Mononuclear cell (primary cell): ENCODE results near the gene ESYT3. TPM values are rescaled to one million over a fixed set of nuclear protein-coding genes. Genes with fewer than 3 reads are reported as not detected.

ENCODE experiments used
- H3K27me3 ChIP-seq: 2 replicates; pipeline ENCODE4 v1.6.0; 2011; ENCODE audit warnings: low read length, control low read depth; ENCODE audit not compliant: insufficient read depth
- H3K4me1 ChIP-seq: 2 replicates; pipeline ENCODE4 v1.5.1; 2011; ENCODE audit warnings: mild to moderate bottlenecking, low read length, control low read depth; ENCODE audit not compliant: insufficient read depth
- H3K4me3 ChIP-seq: 2 replicates; pipeline ENCODE4 v1.5.1; 2011; ENCODE audit warnings: mild to moderate bottlenecking, low read length, moderate library complexity
- H3K9me3 ChIP-seq: 2 replicates; pipeline ENCODE4 v1.5.1; 2011; ENCODE audit warnings: low read depth, mild to moderate bottlenecking, control low read depth, low read length
- total RNA-seq: library from RNA; depleted of rRNA; stranded (reverse); fragments of >200 nt; gene quantifications from one replicate; pipeline ENCODE4 v1.2.3, GENCODE V29; 2012

Gene ESYT3
- total RNA-seq, 1 donor, result 0.21 TPM

- H3K4me1 ChIP-seq, result peaks cover 9% of the 10 kb centered on the region
- H3K4me3 ChIP-seq, result no peak overlapping the region
- H3K27me3 ChIP-seq, result peaks cover 19% of the 10 kb centered on the region
- no peaks in the 10 kb centered on the region for H3K9me3 ChIP-seq
Observed at GRCh38 chr3:138429665-138430064, 4.8 kb upstream of the ESYT3 start.

GRCh38 chr3:138432576-138433240 is 1.7 kb upstream of the ESYT3 start:
- H3K4me1 ChIP-seq, result peaks cover 20% of the 10 kb centered on the region
- H3K4me3 ChIP-seq, result no peak overlapping the region
- peaks cover 44% of the 10 kb centered on the region for H3K27me3 ChIP-seq
- no peaks in the 10 kb centered on the region for H3K9me3 ChIP-seq

- Histone ChIP-seq H3K27me3 (peaks cover 44% of the 10 kb centered on the region), H3K4me1 (peaks cover 20% of the 10 kb centered on the region), H3K4me3 (no peak overlapping the region), H3K9me3 (no peaks in the 10 kb centered on the region)
Observed at GRCh38 chr3:138433892-138434275, 532 bp upstream of the ESYT3 start.

- H3K4me3 ChIP-seq, result peak overlapping the region; percentile 10
- H3K9me3 ChIP-seq, result no peaks in the 10 kb centered on the region
- H3K27me3 ChIP-seq, result peaks cover 44% of the 10 kb centered on the region
- H3K4me1 ChIP-seq, result peaks cover 20% of the 10 kb centered on the region
Observed at GRCh38 chr3:138434875-138435772, 708 bp downstream of the ESYT3 start.

- H3K4me1 ChIP-seq, result peaks cover 20% of the 10 kb centered on the region
- peaks cover 44% of the 10 kb centered on the region for H3K27me3 ChIP-seq
- H3K4me3 ChIP-seq, result no peak overlapping the region
- no peaks in the 10 kb centered on the region for H3K9me3 ChIP-seq
Observed at GRCh38 chr3:138435840-138436239, 1.4 kb downstream of the ESYT3 start.

- H3K27me3 ChIP-seq, result peaks cover 44% of the 10 kb centered on the region
- H3K9me3 ChIP-seq, result no peaks in the 10 kb centered on the region
- peaks cover 20% of the 10 kb centered on the region for H3K4me1 ChIP-seq
- no peak overlapping the region for H3K4me3 ChIP-seq
Observed at GRCh38 chr3:138437281-138437680, 2.9 kb downstream of the ESYT3 start.

GRCh38 chr3:138438896-138439295 is 4.5 kb downstream of the ESYT3 start:
- Histone ChIP-seq H3K9me3 (no peaks in the 10 kb centered on the region), H3K27me3 (peaks cover 31% of the 10 kb centered on the region), H3K4me1 (peaks cover 18% of the 10 kb centered on the region), H3K4me3 (no peak overlapping the region)

GRCh38 chr3:138439646-138440045 is 5.2 kb downstream of the ESYT3 start:
- Histone ChIP-seq H3K4me1 (peaks cover 11% of the 10 kb centered on the region), H3K27me3 (peaks cover 25% of the 10 kb centered on the region), H3K9me3 (no peaks in the 10 kb centered on the region), H3K4me3 (no peak overlapping the region)

- Histone ChIP-seq H3K9me3 (no peaks in the 10 kb centered on the region), H3K27me3 (peaks cover 20% of the 10 kb centered on the region), H3K4me3 (no peak overlapping the region), H3K4me1 (peaks cover 6% of the 10 kb centered on the region)
Observed at GRCh38 chr3:138440121-138440521, 5.7 kb downstream of the ESYT3 start.

- H3K9me3 ChIP-seq, result no peaks in the 10 kb centered on the region
- no peak overlapping the region for H3K4me3 ChIP-seq
- peaks cover 1% of the 10 kb centered on the region for H3K4me1 ChIP-seq
- peaks cover 15% of the 10 kb centered on the region for H3K27me3 ChIP-seq
Observed at GRCh38 chr3:138440596-138440995, 6.2 kb downstream of the ESYT3 start.

GRCh38 chr3:138441256-138441655 is 6.8 kb downstream of the ESYT3 start:
- peaks cover 9% of the 10 kb centered on the region for H3K27me3 ChIP-seq
- no peak overlapping the region for H3K4me3 ChIP-seq
- no peaks in the 10 kb centered on the region for H3K9me3 ChIP-seq
- H3K4me1 ChIP-seq, result no peaks in the 10 kb centered on the region

GRCh38 chr3:138441742-138442141 is 7.3 kb downstream of the ESYT3 start:
- Histone ChIP-seq H3K27me3 (peaks cover 4% of the 10 kb centered on the region), H3K9me3 (no peaks in the 10 kb centered on the region), H3K4me3 (no peak overlapping the region), H3K4me1 (no peaks in the 10 kb centered on the region)

- no peaks in the 10 kb centered on the region for H3K9me3 ChIP-seq
- H3K4me3 ChIP-seq, result no peak overlapping the region
- no peaks in the 10 kb centered on the region for H3K27me3 ChIP-seq
- no peaks in the 10 kb centered on the region for H3K4me1 ChIP-seq
Observed at GRCh38 chr3:138442433-138442832, 8.0 kb downstream of the ESYT3 start.

GRCh38 chr3:138443091-138443490 is 8.7 kb downstream of the ESYT3 start:
- H3K9me3 ChIP-seq, result no peaks in the 10 kb centered on the region
- H3K4me3 ChIP-seq, result no peak overlapping the region
- H3K4me1 ChIP-seq, result no peaks in the 10 kb centered on the region
- no peaks in the 10 kb centered on the region for H3K27me3 ChIP-seq

GRCh38 chr3:138443521-138444503 is 9.4 kb downstream of the ESYT3 start:
- no peaks in the 10 kb centered on the region for H3K9me3 ChIP-seq
- H3K4me1 ChIP-seq, result no peaks in the 10 kb centered on the region
- H3K27me3 ChIP-seq, result no peaks in the 10 kb centered on the region
- no peak overlapping the region for H3K4me3 ChIP-seq
